GM18867 (cell line): ENCODE results near the gene CAMP.
"Not testable (repeated sequence)": the region's sequence is repeated elsewhere in the genome, so short reads cannot be mapped to it uniquely, and the experiment has no call there.

Experiments
- ATAC-seq: cut with Tn5 transposase; IDR thresholded peaks from one replicate; pipeline ENCODE4 v1.9.1; 2021; ENCODE audit warnings: mild to moderate bottlenecking, moderate library complexity; ENCODE audit not compliant: unreplicated experiment

Gene CAMP

GRCh38 chr3:48248095-48248850, 25.0 kb downstream of the CAMP start:
- ATAC-seq, result no peak

DNA sequence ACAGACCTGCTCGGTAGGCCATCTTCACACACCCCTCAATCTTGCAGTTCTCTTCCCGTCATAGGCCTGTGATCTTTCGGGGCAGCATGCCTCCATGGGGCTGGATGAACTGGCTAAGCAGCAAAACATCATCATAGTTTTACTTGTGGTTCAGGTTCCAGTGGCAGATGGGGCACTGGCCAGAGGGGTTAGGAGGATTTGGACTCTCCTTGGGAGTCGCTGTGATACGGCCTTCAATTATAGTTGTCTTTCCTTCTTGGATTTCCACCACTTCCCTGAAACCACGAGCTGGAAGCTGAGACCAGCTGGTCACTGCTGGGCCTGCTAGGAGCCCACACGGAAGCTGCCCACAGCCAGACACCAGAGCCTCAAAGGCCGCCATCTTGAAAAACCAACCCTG, 33.3 kb downstream of the CAMP start:
- ATAC-seq, result no peak

GRCh38 chr3:48258530-48258929, 35.2 kb downstream of the CAMP start:
- ATAC-seq, result no peak

- no peak for ATAC-seq
These were observed 44.5 kb downstream of the CAMP start for GRCh38 chr3:48267782-48268181.

GRCh38 chr3:48268381-48268935, 45.2 kb downstream of the CAMP start:
- ATAC-seq, result no peak

DNA sequence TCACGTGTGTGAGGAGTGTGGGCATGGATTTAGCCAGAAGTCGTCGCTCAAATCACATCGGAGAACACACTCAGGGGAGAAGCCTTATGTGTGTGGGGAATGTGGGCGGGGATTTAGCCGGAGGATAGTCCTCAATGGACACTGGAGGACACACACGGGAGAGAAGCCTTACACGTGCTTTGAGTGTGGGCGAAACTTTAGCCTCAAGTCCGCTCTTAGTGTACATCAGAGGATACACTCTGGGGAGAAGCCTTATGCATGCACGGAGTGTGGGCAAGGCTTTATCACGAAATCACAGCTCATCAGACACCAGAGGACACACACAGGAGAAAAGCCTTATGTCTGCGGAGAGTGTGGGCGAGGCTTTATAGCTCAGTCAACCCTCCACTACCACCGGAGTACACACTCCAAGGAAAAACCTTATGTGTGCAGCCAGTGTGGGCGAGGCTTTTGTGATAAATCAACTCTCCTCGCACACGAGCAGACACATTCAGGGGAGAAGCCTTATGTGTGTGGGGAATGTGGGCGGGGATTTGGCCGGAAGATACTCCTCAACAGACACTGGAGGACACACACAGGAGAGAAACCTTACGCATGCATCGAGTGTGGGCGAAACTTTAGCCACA, 45.8 kb downstream of the CAMP start:
- ATAC-seq, result no peak

GRCh38 chr3:48269592-48269991, 46.3 kb downstream of the CAMP start:
- no peak for ATAC-seq

- ATAC-seq, result no peak
These were observed 47.0 kb downstream of the CAMP start for GRCh38 chr3:48270306-48270705.

- not testable (repeated sequence) for ATAC-seq
These were observed 47.9 kb downstream of the CAMP start for GRCh38 chr3:48271223-48271622.

- no peak for ATAC-seq
These were observed 48.6 kb downstream of the CAMP start for GRCh38 chr3:48271763-48272498.

DNA sequence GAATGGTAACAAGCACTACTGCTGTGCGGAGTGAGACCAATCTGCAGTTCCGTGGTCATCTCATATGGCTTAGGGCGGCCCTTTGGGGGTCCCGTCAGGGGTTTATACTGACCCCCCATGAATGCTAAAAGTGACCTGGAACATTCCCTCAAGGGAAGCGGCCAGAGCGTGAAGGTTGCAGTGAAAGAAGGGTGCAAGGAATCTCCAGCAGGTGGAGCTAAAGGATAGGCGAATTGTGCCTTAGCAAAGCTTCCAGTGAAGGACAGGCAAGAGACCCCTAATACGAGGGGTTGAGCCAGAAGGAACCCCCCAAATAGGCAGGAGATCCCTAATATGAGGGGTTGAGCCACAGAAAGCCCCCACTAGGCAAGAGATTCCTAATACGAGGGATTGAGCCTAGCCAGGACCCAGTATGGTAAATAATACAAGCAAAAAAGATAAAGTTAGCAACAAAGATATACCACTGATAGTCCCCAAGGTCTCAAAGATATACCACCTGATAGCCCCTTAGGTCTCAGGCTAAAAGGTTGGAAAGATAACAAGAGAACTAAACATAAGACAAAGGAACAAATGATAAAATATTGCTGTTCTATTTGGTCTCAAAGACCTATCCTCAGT, 50.4 kb downstream of the CAMP start:
- no peak for ATAC-seq

- no peak for ATAC-seq
These were observed 51.2 kb downstream of the CAMP start for GRCh38 chr3:48274452-48274851.
